ENCODE results near the gene LIPA. TPM values are rescaled to one million over a fixed set of nuclear protein-coding genes. Genes with fewer than 3 reads are reported as not detected.

The LIPA gene
- polyA plus RNA-seq, 1 experiment: 51.6 TPM

DNA sequence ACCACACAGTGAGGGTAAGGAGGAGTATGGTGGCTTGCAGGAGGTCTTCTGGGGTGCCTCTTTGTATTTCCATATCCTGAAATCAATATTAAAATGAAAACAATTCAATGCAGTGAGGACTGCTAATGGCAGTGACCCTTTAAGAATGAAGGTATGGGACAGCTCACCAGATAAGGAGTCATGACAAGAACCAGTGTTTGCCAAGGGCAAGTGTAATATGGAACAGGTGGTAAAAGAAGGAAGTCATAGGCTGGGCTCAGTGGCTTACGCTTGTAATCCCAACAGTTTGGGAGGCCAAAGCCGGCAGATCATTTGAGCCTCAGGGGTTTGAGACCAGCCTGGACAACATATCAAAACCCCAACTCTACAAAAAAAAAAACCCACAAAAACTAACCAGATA is 20.0 kb upstream of the LIPA start:
- TF ChIP-seq, protein P1, sequence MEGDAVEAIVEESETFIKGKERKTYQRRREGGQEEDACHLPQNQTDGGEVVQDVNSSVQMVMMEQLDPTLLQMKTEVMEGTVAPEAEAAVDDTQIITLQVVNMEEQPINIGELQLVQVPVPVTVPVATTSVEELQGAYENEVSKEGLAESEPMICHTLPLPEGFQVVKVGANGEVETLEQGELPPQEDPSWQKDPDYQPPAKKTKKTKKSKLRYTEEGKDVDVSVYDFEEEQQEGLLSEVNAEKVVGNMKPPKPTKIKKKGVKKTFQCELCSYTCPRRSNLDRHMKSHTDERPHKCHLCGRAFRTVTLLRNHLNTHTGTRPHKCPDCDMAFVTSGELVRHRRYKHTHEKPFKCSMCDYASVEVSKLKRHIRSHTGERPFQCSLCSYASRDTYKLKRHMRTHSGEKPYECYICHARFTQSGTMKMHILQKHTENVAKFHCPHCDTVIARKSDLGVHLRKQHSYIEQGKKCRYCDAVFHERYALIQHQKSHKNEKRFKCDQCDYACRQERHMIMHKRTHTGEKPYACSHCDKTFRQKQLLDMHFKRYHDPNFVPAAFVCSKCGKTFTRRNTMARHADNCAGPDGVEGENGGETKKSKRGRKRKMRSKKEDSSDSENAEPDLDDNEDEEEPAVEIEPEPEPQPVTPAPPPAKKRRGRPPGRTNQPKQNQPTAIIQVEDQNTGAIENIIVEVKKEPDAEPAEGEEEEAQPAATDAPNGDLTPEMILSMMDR (IDR thresholded peaks at IDR 0.05; ENCODE audit: low read depth, low read length): no peak
- CTCF ChIA-PET: interaction anchor here (1.9 to 2.4 kb wide), 2 partner anchors 54 to 98 kb away, joined by 4 to 13 read pairs; no protein-coding TSS in a partner anchor
- POLR2A ChIA-PET: interaction anchor here (0.6 kb wide), 1 partner anchor 25 kb away, joined by 3 read pairs; no protein-coding TSS in a partner anchor
- no peaks in the 10 kb centered on the region for H3K27me3 ChIP-seq (ENCODE audit: control insufficient read depth, insufficient read depth, low read length)
- H3K27ac ChIP-seq (ENCODE audit: low read depth, low read length): no peak overlapping the region
- H3K4me3 ChIP-seq (ENCODE audit: low read depth, low read length): no peak overlapping the region
- no peaks in the 10 kb centered on the region for H3K9me3 ChIP-seq (ENCODE audit: control insufficient read depth, insufficient read depth, low read length)
- DNase-seq (ENCODE audit: low read depth, low spot score): no peak

DNA sequence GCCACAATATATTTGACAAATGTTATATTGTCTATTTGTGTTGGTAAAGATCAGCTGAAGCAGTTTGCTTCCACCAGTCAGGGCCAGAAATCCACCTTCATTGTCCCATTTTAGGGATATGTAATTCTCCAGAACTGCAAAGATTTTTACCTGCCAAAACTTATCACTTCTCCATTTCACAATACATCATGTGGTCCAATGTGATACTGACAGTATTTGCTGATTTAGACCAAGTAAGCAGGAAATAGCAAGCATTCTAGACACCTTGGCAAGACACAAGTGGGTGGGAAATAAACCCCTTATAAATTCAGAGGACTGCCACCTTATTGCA is 18.5 kb upstream of the LIPA start:
- Histone ChIP-seq H3K4me3 (ENCODE audit: low read depth, low read length) (no peak overlapping the region), H3K9me3 (ENCODE audit: control insufficient read depth, insufficient read depth, low read length) (no peaks in the 10 kb centered on the region), H3K27ac (ENCODE audit: low read depth, low read length) (no peak overlapping the region), H3K27me3 (ENCODE audit: control insufficient read depth, insufficient read depth, low read length) (no peaks in the 10 kb centered on the region)
- POLR2A ChIA-PET: interaction anchor here (0.6 kb wide), 1 partner anchor 122 kb away, joined by 7 read pairs; the partner anchor contains the start of gene IFIT1
- no peak for DNase-seq (ENCODE audit: low read depth, low spot score)
- CTCF ChIA-PET: interaction anchor here (2.4 kb wide), 1 partner anchor 99 kb away, joined by 13 read pairs; no protein-coding TSS in a partner anchor
- TF ChIP-seq, protein P1 (IDR thresholded peaks at IDR 0.05; ENCODE audit: low read depth, low read length): no peak

DNA sequence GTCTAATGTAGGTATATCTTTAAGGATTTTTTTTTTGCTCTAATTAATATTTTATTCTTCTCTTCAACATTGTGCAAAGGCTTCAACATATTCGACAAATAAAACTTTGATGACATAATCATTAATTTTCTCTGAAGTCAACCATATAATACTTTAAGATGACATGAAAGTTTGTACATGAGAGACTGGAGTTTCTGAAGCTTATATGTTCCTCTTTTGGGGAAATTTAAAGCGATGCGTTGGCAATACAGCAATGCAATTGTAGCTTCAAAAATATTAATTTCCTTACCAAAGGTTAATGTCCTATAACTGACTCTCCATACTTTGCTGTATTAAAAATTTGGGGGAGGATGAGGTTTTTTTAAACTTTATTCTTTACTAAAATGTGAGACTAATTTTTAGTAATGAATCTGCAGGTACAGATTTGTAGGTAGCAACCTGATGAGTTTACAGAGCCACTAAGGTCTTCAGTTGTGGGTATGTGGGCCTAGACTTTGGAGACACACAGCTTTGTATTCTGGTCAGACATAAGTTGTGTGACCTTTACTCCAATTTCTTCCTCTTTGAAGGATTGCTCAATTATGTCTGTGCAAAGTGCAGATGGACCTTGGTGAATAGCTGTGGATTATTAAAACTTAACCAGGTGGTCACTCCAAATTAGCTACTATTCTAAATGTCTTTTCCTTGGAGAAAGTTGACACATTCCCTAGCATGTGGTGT is 18.0 kb upstream of the LIPA start:
- H3K9me3 ChIP-seq (ENCODE audit: control insufficient read depth, insufficient read depth, low read length): peaks cover 3% of the 10 kb centered on the region
- ChIA-PET CTCF (interaction anchor here (2.4 kb wide), 1 partner anchor 100 kb away, joined by 13 read pairs; no protein-coding TSS in a partner anchor), POLR2A (interaction anchor here (0.6 kb wide), 1 partner anchor 123 kb away, joined by 7 read pairs; the partner anchor contains the start of gene IFIT1)
- H3K4me3 ChIP-seq (ENCODE audit: low read depth, low read length): no peak overlapping the region
- no peak overlapping the region for H3K27ac ChIP-seq (ENCODE audit: low read depth, low read length)
- TF ChIP-seq, protein P1 (IDR thresholded peaks at IDR 0.05; ENCODE audit: low read depth, low read length): no peak
- no peaks in the 10 kb centered on the region for H3K27me3 ChIP-seq (ENCODE audit: control insufficient read depth, insufficient read depth, low read length)
- no peak for DNase-seq (ENCODE audit: low read depth, low spot score)

DNA sequence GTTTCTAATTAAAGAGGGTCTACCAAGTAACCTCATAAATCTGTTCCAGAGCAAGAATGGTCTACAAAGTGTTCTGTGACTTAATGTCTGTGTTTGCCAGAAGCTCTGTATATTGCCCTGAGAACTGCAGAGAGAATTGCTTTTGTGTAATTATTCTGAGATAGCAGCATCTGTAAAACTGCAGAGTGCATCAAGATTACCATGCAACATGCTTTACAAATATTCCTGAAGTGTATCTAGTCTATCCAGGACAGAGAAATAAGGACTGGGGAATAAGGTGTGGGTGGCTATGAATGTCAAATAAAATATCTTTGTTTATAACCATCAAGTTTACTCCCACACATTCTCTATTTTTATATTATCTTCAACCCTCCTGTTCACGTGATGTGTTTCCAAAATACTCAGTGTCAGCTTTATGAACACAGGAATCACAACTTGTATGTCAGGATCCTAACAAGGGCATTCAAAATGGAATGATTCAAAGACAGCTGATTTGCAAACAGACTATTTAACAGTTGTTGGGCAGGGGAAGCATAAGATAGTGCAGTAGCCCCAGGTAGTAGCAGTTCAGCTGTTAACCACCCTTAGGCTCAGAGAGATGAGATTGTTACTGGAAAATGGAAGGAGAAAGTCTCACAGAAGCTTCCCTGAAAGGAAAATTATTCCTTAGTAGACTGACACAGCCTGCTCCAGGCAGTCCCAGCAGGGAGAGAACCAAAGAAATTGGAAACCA is 15.3 kb upstream of the LIPA start:
- no peak for DNase-seq (ENCODE audit: low read depth, low spot score)
- Histone ChIP-seq H3K4me3 (ENCODE audit: low read depth, low read length) (no peak overlapping the region), H3K9me3 (ENCODE audit: control insufficient read depth, insufficient read depth, low read length) (peaks cover 13% of the 10 kb centered on the region), H3K27ac (ENCODE audit: low read depth, low read length) (no peak overlapping the region), H3K27me3 (ENCODE audit: control insufficient read depth, insufficient read depth, low read length) (no peaks in the 10 kb centered on the region)
- ChIA-PET POLR2A (no interaction called here), CTCF (interaction anchor here (0.6 kb wide), 1 partner anchor 103 kb away, joined by 3 read pairs; no protein-coding TSS in a partner anchor)
- TF ChIP-seq, protein P1 (IDR thresholded peaks at IDR 0.05; ENCODE audit: low read depth, low read length): no peak

DNA sequence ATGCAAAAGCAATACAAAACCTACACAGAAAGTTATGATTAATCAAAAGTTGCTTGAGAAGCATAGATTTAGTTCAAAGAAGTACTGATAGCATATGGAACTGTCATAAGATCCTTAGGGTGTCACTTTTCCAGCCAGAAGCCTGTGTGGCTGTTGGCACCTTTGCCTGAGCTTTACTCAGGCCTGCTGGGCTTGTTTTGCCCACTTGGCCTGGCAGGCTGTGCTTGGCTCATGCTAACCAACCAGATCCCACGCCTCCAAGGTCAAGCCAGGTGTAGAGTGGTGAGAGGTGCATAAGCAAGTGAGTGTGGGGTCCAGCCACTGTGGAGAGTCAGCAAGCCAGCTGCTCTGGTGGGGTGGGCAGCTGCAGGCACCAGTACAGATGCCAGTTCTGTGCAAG is 12.0 kb upstream of the LIPA start:
- no peak overlapping the region for H3K4me3 ChIP-seq (ENCODE audit: low read depth, low read length)
- TF ChIP-seq, protein P1 (IDR thresholded peaks at IDR 0.05; ENCODE audit: low read depth, low read length): no peak
- H3K27ac ChIP-seq (ENCODE audit: low read depth, low read length): no peak overlapping the region
- no peaks in the 10 kb centered on the region for H3K27me3 ChIP-seq (ENCODE audit: control insufficient read depth, insufficient read depth, low read length)
- no peak for DNase-seq (ENCODE audit: low read depth, low spot score)
- peaks cover 13% of the 10 kb centered on the region for H3K9me3 ChIP-seq (ENCODE audit: control insufficient read depth, insufficient read depth, low read length)
- POLR2A ChIA-PET: no interaction called here
- CTCF ChIA-PET: interaction anchor here (1.6 kb wide), 1 partner anchor 106 kb away, joined by 9 read pairs; no protein-coding TSS in a partner anchor
